Activated CD4-positive, CD25-positive, alpha-beta regulatory T cell treated with anti-CD3 and anti-CD28 coated beads, Interleukin-2, amount 50 U/mL, for 24 hours (primary cell): ENCODE measurements around the gene SBF2.
"Not testable (repeated sequence)": the region's sequence is repeated elsewhere in the genome, so short reads cannot be mapped to it uniquely, and the experiment has no call there.

Experiments used
- ATAC-seq, 2 donors: fragments of 150-1000 bp; cut with Tn5 transposase; one replicate each; pipeline ENCODE4 v1.10.0; 2021; ENCODE audit warnings: mild to moderate bottlenecking in 1 of 2, moderate library complexity in 1 of 2

Gene SBF2

GRCh38 chr11:9990221-9990973 is 303.6 kb downstream of the SBF2 start:
- no peak for ATAC-seq

- not testable (repeated sequence) for ATAC-seq
Observed at GRCh38 chr11:9987303-9987702, 306.7 kb downstream of the SBF2 start.

- ATAC-seq = no peak
Observed at GRCh38 chr11:9982796-9983579, 311.0 kb downstream of the SBF2 start.

GRCh38 chr11:9982127-9982795 is 311.8 kb downstream of the SBF2 start:
- no peak for ATAC-seq

- no peak for ATAC-seq
Observed at GRCh38 chr11:9980931-9981330, 313.1 kb downstream of the SBF2 start.

GRCh38 chr11:9977554-9977953 is 316.5 kb downstream of the SBF2 start:
- ATAC-seq = no peak

GRCh38 chr11:9974375-9974774 is 319.6 kb downstream of the SBF2 start:
- no peak for ATAC-seq

GRCh38 chr11:9973921-9974320 is 320.1 kb downstream of the SBF2 start:
- no peak for ATAC-seq

- ATAC-seq = peak; percentile 48 to 58
Observed at GRCh38 chr11:9972989-9973388, 321.0 kb downstream of the SBF2 start.

- no peak for ATAC-seq
Observed at GRCh38 chr11:9971894-9972293, 322.1 kb downstream of the SBF2 start.

- ATAC-seq = no peak
Observed at GRCh38 chr11:9969068-9969467, 325.0 kb downstream of the SBF2 start.

- ATAC-seq = no peak
Observed at GRCh38 chr11:9962722-9963121, 331.3 kb downstream of the SBF2 start.

GRCh38 chr11:9957072-9957471 is 336.9 kb downstream of the SBF2 start:
- ATAC-seq = no peak

GRCh38 chr11:9956483-9956882 is 337.5 kb downstream of the SBF2 start:
- no peak for ATAC-seq

- no peak for ATAC-seq
Observed at GRCh38 chr11:9955391-9955790, 338.6 kb downstream of the SBF2 start.

- ATAC-seq = no peak
Observed at GRCh38 chr11:9953994-9954626, 339.9 kb downstream of the SBF2 start.

GRCh38 chr11:9952511-9953196 is 341.4 kb downstream of the SBF2 start:
- ATAC-seq = no peak

GRCh38 chr11:9951807-9952206 is 342.2 kb downstream of the SBF2 start:
- ATAC-seq = no peak

- no peak for ATAC-seq
Observed at GRCh38 chr11:9950462-9950861, 343.6 kb downstream of the SBF2 start.

- ATAC-seq = no peak
Observed at GRCh38 chr11:9947231-9947864, 346.7 kb downstream of the SBF2 start.

GRCh38 chr11:9945680-9946079 is 348.3 kb downstream of the SBF2 start:
- not testable (repeated sequence) for ATAC-seq
